HG03095 (cell line): ENCODE data around the gene LRIT3.
A peak's percentile ranks its signal among the peaks of the same experiment; 100 is the strongest.

Source experiments
- ATAC-seq: cut with Tn5 transposase; IDR thresholded peaks from one replicate; pipeline ENCODE4 v1.9.1; 2021; ENCODE audit warnings: moderate library complexity; ENCODE audit not compliant: unreplicated experiment

Gene LRIT3

DNA sequence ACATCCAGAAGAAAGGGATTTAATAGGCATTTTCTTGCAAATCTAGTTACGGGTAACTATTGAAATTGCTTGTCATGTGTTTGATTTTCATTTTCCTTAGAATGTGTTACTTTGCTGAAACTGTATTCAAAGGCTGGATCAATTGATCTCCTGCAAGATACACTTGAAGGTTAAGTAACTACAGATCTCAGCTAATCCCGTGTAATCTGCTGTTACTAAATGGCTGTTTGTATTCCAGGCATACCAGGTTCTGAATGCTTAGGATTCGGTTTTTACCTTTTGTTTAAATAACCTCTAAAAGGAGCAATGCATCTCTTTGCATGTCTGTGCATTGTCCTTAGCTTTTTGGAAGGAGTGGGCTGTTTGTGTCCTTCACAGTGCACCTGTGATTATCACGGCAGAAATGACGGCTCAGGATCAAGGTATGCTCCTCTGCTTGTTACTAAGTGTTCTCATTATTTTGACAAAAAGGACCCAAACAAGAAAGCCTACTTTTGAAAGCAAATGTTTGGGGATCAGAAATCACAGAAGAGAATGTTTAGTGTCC lies at the start of gene LRIT3:
Gene LRIT3, plus strand, starts transcription at position 212 of the 547 bp plus-strand sequence. Its CDS starts 95 bp downstream, at position 307.
- no peak for ATAC-seq

- ATAC-seq: no peak
These were observed 49.0 kb upstream of the LRIT3 start for GRCh38 chr4:109798866-109799265.

DNA sequence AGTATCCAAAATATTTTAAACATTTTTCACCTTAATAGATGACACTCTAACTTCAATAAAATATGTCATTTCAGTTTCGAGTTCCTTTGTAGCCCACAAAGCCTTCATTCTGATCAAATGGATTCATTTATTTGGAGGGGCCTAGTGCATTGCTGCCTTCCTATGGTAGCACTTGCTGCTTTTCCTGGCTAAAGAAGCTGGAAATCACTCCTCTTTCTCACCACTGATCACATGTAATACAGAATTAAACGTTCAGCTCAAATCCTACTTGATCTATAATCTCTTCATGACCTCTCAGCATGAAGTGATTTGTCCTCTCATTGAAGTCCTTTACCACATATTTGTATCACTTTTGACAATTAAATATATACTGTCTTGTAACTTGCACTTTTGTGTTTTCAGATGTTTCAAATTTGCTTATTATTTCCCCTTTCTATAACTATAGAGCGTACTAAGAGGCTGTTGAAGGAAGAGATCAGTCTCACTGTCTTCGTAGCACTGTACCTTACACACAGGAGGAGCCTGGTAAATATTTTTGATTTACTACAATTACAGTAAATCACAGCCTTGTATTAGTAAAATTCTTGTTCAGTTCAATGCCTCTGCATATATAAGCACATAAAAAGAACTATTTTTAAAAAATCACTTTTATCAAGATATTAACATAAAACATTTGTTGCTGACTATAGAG lies 46.7 kb upstream of the LRIT3 start:
- ATAC-seq: no peak

GRCh38 chr4:109801895-109802319 lies 46.0 kb upstream of the LRIT3 start, which contains the start of gene CFI:
TSS of gene CFI (minus strand) at chr4:109801999. CDS start at chr4:109801971, 28 bp downstream.
- ATAC-seq: no peak

- peak; percentile 63 for ATAC-seq
These were observed 43.9 kb upstream of the LRIT3 start for GRCh38 chr4:109803924-109804571.

DNA sequence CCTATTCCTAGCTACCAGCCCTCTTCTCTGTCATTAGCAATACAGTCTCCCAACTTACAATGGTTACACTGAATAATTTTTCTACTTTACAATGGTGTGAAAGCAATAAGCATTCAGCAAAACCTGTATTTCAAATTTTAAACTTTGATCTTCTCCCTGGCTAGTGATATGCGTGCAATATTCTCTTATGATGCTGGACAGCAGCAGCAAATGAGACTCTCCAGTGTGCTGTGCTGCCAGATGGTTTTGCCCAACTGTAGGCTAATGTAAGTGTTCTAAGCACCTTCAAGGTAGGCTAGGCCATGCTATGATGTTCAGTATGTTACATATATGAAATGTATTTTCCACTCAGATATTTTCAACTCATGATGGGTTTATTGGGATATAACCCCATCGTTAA lies 38.3 kb upstream of the LRIT3 start:
- no peak for ATAC-seq

- ATAC-seq: no peak
These were observed 37.1 kb upstream of the LRIT3 start for GRCh38 chr4:109810552-109811387.

DNA sequence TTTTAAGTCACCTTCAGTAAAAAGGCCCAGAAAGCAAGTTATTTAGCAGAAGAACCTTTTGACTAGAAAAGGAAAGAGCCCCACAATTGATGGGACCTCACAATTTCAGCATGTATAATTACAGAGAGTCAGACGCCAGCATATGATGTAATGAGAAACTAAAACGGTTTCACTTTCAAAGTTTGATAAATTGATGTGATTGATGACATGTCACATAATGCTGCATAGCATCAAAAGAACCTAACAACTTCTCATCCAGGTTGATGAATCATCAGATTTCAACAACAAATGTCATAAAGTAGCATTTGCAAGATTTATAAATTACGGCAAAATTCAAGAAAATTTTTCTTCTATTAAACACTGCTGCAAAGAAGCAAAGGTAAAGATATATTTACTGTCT lies 36.2 kb upstream of the LRIT3 start:
- ATAC-seq: no peak

GRCh38 chr4:109815151-109816081 lies 32.5 kb upstream of the LRIT3 start, which contains the start of gene GAR1:
TSS of gene GAR1 (plus strand) at chr4:109815762. CDS start at chr4:109816165, 403 bp downstream.
- peak; percentile 99 for ATAC-seq

DNA sequence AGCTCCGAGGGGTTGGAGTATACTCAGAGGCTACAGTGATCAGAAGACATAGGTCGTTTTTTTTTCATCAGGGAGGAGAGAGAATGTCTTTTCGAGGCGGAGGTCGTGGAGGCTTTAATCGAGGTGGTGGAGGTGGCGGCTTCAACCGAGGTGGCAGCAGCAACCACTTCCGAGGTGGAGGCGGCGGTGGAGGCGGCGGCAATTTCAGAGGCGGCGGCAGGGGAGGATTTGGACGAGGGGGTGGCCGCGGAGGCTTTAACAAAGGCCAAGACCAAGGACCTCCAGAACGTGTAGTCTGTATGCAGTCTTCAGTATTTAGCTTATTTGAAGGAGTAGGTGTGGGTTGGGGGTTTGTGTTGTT lies 31.8 kb upstream of the LRIT3 start:
- no peak for ATAC-seq

DNA sequence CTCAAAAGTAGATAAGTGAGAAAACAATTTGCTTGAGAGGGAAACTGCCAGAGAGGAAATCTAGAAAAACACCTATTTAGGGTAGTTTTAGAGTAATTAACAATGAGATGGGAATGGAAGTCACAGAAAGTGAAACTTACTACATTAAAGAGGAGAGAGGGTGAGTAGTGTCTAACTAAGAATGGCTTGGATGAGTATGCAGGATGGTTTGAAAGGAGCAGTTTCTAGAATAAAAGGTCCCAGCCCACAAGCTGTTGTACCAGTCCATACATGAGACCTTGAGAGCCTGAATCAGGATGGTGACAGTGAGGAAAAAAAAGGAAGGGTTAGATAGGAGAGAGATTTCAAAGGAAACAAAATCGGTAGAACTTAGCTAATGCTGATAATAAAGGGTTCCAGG lies 31.0 kb upstream of the LRIT3 start:
- no peak for ATAC-seq

DNA sequence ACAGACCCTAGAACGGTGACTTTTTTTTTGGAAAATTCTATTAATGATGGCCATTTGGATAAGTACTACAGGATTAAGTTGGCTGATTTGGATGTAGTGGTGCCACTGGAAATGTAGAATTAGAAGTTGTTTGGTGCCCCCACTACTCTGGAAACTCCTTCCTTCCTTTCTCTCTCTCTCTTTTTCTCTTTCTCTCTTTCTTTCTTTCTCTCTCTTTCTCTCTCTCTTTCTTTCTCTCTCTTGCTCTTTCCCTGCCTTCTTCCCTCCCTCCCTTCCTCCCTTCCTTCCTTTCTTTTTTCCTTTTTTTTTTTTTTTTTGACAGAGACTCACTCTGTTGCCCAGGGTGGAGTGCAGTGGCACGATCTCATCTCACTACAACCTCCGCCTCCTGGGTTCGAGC lies 29.6 kb upstream of the LRIT3 start:
- ATAC-seq: no peak

GRCh38 chr4:109820563-109820962 lies 27.3 kb upstream of the LRIT3 start:
- ATAC-seq: no peak

DNA sequence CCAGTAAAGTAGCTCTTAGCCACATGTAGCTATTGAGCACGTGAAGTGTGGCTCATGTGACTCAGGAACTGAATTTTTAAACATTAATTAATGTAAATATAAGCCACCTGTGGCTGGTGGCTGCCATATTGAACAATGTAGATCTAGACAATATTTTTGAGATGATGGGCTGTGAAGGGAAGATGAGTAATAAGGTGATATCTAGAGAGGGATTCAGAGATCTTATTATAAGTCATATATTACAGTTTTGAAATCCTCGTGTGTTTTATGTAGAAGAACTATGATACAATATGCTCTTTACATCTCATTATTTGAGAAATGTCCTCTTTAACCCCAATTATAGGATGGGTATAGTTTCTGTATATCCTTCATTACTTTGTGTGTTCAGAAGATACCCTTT lies 26.7 kb upstream of the LRIT3 start:
- no peak for ATAC-seq

DNA sequence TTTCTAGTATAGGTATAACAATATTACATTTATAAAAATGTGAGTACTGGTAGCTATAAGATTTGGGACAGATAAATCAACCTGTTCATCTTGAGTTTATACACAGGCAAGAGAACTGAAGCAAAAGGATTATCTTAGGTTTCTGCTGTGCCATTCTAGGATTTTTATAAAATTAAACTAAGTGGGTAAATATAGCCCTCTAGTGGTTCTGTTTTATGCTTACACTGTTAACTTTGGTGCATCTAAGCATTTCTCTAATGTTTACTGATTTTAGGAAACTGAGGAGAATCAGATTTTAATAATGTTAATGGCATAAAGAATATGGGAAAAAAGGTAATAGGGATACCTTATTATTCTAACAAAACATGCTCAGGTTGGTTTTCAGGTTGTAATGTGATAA lies 21.2 kb upstream of the LRIT3 start:
- ATAC-seq: peak; percentile 69

GRCh38 chr4:109827672-109828071 lies 20.2 kb upstream of the LRIT3 start, which contains the start of gene RRH:
TSS of gene RRH (plus strand) at chr4:109827972. CDS start at chr4:109828028, 56 bp downstream.
- no peak for ATAC-seq

DNA sequence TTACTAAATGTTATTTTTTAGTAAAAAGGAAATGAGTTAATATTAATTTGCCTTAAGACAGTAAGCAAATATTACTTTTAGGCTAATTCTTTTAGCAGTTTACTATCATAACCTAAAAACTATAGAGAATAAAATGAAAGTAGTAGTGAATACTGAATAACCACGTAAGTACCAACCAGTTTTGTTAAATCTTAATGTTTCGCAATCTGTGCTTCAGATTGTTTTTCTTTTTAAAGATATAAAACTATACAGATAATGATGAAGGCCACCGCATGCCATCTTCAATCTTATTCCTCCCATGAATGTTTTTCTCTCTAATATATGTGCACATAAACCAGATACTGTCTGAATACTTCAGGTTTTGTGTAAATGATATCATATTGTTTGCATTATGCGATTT lies 14.2 kb upstream of the LRIT3 start:
- no peak for ATAC-seq

- ATAC-seq: no peak
These were observed 10.9 kb upstream of the LRIT3 start for GRCh38 chr4:109836985-109837384.

GRCh38 chr4:109846395-109847098 lies 1.4 kb upstream of the LRIT3 start:
- ATAC-seq: no peak

DNA sequence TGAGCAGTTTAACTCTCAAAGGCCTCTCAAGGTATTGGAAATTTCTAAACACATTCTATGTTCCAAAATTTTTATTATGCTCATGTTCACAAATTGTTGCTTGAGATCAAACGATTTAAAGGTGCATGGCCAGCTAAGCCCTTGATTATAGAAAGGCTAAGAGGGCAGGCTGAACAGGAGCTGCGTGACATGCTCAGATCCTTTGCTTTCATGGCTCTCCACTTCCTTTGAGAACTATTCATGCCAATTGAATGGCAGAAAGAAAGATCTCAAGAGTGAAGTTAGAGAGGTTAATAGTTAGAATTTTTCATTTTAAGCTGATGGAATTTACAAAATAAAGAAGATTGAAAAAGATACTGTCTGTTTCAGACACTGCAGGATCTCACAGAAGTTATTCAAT lies 594 bp downstream of the LRIT3 start:
- ATAC-seq: no peak
